Mucosa of descending colon (tissue), 3 donors: ENCODE data around the gene FIZ1. TPM values are rescaled to one million over a fixed set of nuclear protein-coding genes. Genes with fewer than 3 reads are reported as not detected.

Experiments used
- ATAC-seq: fragments of 200-7000 bp; cut with Tn5 transposase; one replicate; pipeline ENCODE4 v1.9.1; 2020; ENCODE audit warnings: mild to moderate bottlenecking, moderate library complexity
- DNase-seq, 3 donors: peaks; one replicate each; pipeline ENCODE4 v3.0.0-alpha.2; 2020
- H3K36me3 ChIP-seq: fragments of 200-600 bp; one replicate; pipeline ENCODE4 v1.8.0; 2021; ENCODE audit warnings: low read depth, mild to moderate bottlenecking
- H3K4me1 ChIP-seq: fragments of 200-600 bp; one replicate; pipeline ENCODE4 v1.8.0; 2021; ENCODE audit warnings: low read depth, mild to moderate bottlenecking
- H3K4me3 ChIP-seq: fragments of 200-600 bp; one replicate; pipeline ENCODE4 v1.8.0; 2021; ENCODE audit warnings: mild to moderate bottlenecking
- H3K9me3 ChIP-seq: fragments of 200-600 bp; one replicate; pipeline ENCODE4 v1.8.0; 2021; ENCODE audit warnings: mild to moderate bottlenecking
- intact Hi-C, 2 donors: fragments of 100-400 bp; cut with DNase I in 1 of 2; cut with micrococcal nuclease in 1 of 2; formaldehyde crosslinking; loops; one replicate each; pipeline versions ENCODE4 v1.11.0 to v1.11.1; 2022; cut with DNase I, micrococcal nuclease
- total RNA-seq, 3 donors: library from RNA; stranded (reverse); fragmentation: NEBNext Ultra II Directional in 2 of 3; extraction: Animal tissue kit (Norgen Biotek cat#: 25700) in 2 of 3; gene quantifications; one replicate each; pipeline versions ENCODE4 v1.2.1 to v1.2.4, GENCODE V29; 2021 to 2023
- TF ChIP-seq, protein P1 (sequence below): fragments of 200-600 bp; IDR thresholded peaks from one replicate; pipeline ENCODE4 v1.8.0; 2022; ENCODE audit warnings: antibody characterized with exemption, mild to moderate bottlenecking
- donor health status: DM: no; HTN: no; CAD: no; lungs with moderate emphysema.
- donor health status: DM: no; HTN: no; CAD: no.
- donor health status: DM: no; HTN: yes; CAD: no.

The FIZ1 gene
- total RNA-seq, 3 donors from 2014 or later, result 15.7 to 20.3 (median 20.0) TPM

DNA sequence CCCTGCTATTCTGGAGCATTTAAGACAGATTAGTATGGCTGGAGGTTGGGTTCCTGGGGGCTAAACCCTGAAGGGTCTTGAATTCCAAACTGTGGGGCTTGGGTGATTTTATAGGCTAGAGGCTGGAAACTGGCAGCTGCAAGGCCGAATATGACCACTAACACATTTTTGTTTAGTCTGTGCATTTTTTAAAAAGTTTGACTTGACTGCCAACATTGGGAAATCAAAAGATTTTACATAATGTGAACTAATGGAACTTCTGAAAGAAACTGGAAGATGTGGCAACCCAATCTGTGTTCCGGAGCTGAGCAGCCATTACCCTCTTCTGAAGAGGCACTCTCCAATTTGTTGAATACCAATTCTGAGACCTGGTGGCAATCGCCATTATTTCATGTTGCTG, 20.0 kb upstream of the FIZ1 start:
- no peak for ATAC-seq
- no peak for DNase-seq
- Histone ChIP-seq H3K4me1 (no peaks in the 10 kb centered on the region), H3K4me3 (no peak overlapping the region), H3K9me3 (no peaks in the 10 kb centered on the region), H3K36me3 (peaks cover 3% of the 10 kb centered on the region)
- intact Hi-C loops, result no loop called here
- TF ChIP-seq, protein P1, sequence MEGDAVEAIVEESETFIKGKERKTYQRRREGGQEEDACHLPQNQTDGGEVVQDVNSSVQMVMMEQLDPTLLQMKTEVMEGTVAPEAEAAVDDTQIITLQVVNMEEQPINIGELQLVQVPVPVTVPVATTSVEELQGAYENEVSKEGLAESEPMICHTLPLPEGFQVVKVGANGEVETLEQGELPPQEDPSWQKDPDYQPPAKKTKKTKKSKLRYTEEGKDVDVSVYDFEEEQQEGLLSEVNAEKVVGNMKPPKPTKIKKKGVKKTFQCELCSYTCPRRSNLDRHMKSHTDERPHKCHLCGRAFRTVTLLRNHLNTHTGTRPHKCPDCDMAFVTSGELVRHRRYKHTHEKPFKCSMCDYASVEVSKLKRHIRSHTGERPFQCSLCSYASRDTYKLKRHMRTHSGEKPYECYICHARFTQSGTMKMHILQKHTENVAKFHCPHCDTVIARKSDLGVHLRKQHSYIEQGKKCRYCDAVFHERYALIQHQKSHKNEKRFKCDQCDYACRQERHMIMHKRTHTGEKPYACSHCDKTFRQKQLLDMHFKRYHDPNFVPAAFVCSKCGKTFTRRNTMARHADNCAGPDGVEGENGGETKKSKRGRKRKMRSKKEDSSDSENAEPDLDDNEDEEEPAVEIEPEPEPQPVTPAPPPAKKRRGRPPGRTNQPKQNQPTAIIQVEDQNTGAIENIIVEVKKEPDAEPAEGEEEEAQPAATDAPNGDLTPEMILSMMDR, result no peak

DNA sequence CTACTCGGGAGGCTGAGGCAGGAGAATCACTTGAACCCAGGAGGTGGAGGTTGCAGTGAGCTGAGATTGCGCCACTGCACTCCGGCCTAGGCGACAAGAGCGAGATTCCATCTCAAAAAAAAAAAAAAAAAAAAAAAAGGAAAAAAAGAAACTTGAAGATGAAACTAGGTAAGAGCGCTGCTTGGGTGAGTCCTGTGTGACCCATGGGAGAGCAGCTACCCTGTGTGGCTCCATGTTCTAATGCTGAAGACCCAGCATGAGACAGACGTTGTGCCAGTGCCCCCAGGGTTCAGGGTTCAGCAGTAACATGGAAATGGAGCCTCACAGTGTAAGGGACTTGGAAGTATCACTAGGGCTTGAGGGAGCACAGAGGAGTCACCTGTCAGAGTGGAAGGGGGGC, 19.1 kb upstream of the FIZ1 start:
- Histone ChIP-seq H3K9me3 (no peaks in the 10 kb centered on the region), H3K4me1 (no peaks in the 10 kb centered on the region), H3K36me3 (peaks cover 3% of the 10 kb centered on the region), H3K4me3 (no peak overlapping the region)
- no peak for ATAC-seq
- intact Hi-C loops, result no loop called here
- TF ChIP-seq, protein P1, result no peak
- no peak for DNase-seq

DNA sequence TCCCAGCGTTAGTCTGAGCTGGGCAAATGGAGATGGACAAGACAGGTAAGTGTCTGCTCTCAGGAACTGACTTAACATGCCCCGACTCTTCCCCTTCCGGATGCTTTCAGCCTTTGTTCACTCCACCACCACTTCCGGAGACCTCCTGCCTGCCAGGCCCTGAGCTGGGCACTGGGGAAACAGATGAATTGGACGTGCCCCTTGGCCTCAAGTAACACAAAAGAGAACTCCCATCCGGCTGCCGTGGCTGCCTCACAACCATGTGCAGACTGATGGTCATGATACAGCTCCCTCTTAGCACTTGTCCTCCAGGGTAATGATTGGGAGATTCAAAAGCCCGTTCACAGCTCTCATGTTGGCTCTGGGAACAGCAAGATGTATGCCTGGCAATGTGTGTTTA, 18.1 kb upstream of the FIZ1 start:
- no peak for DNase-seq
- peaks cover 3% of the 10 kb centered on the region for H3K36me3 ChIP-seq
- no peak for ATAC-seq
- H3K4me3 ChIP-seq, result no peak overlapping the region
- intact Hi-C loops, result no loop called here
- TF ChIP-seq, protein P1, result no peak
- H3K4me1 ChIP-seq, result no peaks in the 10 kb centered on the region
- no peaks in the 10 kb centered on the region for H3K9me3 ChIP-seq

DNA sequence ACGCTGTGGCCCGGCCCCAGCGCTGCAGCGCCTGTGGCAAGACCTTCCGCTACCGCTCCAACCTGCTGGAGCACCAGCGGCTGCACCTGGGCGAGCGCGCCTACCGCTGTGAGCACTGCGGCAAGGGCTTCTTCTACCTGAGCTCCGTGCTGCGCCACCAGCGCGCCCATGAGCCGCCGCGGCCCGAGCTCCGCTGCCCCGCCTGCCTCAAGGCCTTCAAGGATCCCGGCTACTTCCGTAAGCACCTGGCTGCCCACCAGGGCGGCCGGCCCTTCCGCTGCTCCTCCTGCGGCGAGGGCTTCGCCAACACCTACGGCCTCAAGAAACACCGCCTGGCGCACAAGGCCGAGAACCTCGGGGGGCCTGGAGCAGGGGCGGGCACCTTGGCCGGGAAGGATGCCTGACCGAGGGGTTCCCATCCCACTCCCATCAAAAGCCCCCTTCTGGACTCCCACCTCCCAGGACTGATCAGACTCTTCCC, 17.1 kb upstream of the FIZ1 start:
- no peaks in the 10 kb centered on the region for H3K4me1 ChIP-seq
- intact Hi-C loops, result no loop called here
- TF ChIP-seq, protein P1, result no peak
- DNase-seq (no peak), ATAC-seq (no peak)
- H3K36me3 ChIP-seq, result peaks cover 3% of the 10 kb centered on the region
- H3K9me3 ChIP-seq, result no peaks in the 10 kb centered on the region
- H3K4me3 ChIP-seq, result no peak overlapping the region

DNA sequence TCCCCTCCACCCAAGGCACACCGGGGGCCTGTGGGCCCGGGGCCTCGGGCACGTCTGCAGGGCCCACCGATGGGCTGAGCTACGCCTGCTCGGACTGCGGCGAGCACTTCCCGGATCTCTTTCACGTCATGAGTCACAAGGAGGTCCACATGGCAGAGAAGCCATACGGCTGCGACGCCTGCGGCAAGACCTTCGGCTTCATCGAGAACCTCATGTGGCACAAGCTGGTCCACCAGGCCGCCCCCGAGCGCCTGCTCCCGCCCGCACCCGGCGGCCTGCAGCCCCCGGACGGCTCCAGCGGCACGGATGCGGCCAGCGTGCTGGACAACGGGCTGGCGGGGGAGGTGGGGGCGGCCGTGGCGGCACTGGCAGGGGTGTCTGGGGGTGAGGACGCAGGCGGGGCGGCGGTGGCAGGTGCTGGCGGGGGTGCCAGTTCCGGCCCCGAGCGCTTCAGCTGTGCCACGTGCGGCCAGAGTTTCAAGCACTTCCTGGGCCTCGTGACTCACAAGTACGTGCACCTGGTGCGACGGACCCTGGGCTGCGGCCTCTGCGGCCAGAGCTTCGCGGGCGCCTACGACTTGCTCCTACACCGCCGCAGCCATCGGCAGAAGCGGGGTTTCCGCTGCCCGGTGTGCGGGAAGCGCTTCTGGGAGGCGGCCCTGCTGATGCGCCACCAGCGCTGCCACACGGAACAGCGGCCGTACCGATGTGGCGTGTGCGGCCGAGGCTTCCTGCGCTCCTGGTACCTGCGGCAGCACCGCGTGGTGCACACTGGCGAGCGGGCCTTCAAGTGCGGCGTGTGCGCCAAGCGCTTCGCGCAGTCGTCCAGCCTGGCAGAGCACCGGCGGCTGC, 16.5 kb upstream of the FIZ1 start:
- Histone ChIP-seq H3K9me3 (no peaks in the 10 kb centered on the region), H3K36me3 (peaks cover 3% of the 10 kb centered on the region), H3K4me1 (no peaks in the 10 kb centered on the region), H3K4me3 (no peak overlapping the region)
- no peak for ATAC-seq
- intact Hi-C loops, result no loop called here
- DNase-seq, result no peak
- TF ChIP-seq, protein P1, result no peak
